Endothelial cell of umbilical vein (primary cell): Measurements from ENCODE around the gene GPR162. TPM values are rescaled to one million over a fixed set of nuclear protein-coding genes. Genes with fewer than 3 reads are reported as not detected.

ENCODE experiments used
- BruUV-seq: library from RNA; stranded (reverse); fragments of 400-500 nt; replicated peaks from 2 replicates; lab custom pipeline; 2021; lab: Mats Ljungman, UMichigan
- CTCF ChIA-PET: fragments of 300-600, 350-600 bp; sonication (Branson Sonifier 250); formaldehyde crosslinking; loops from one replicate; lab custom pipeline; 2021; ENCODE audit warnings: antibody characterized with exemption, inconsistent platforms; lab: Charles Lee
- POLR2A ChIA-PET: fragments of 300-600, 350-600 bp; sonication (Branson Sonifier 250); formaldehyde crosslinking; loops from one replicate; lab custom pipeline; 2021; ENCODE audit warnings: antibody characterized with exemption, inconsistent platforms; lab: Charles Lee
- DNase-seq: peaks from one replicate; pipeline ENCODE4 v3.0.0-alpha.2; 2011; ENCODE audit warnings: low read depth, low spot score
- FAIRE-seq: peaks from 2 replicates; lab custom pipeline; 2011; peaks lifted over from hg19 to GRCh38; lab: Jason Lieb, UNC
- H2AFZ ChIP-seq: 2 replicates; pipeline ENCODE4 v1.6.0; 2012; ENCODE audit warnings: low read depth, low read length, control low read depth, inconsistent platforms
- H3K27ac ChIP-seq: 2 replicates; pipeline ENCODE4 v1.5.1; 2011; ENCODE audit warnings: low read depth, mild to moderate bottlenecking, control low read depth, low read length, moderate library complexity; ENCODE audit not compliant: insufficient read depth
- H3K27me3 ChIP-seq, 2 experiments: 2 replicates each; pipeline versions ENCODE4 v1.6.0 to v1.6.1; 2011; ENCODE audit warnings: low read length in 2 of 2, mixed read lengths in 1 of 2; ENCODE audit not compliant: control insufficient read depth in 2 of 2, insufficient read depth in 2 of 2
- H3K36me3 ChIP-seq, 2 experiments: 2 replicates in 1 of 2; 3 replicates in 1 of 2; pipeline ENCODE4 v1.5.1; 2011; ENCODE audit warnings: low read length in 2 of 2, mild to moderate bottlenecking in 1 of 2, moderate library complexity in 1 of 2; ENCODE audit not compliant: control insufficient read depth in 2 of 2, insufficient read depth in 2 of 2; ENCODE audit errors: extremely low read depth in 1 of 2
- H3K4me1 ChIP-seq: 3 replicates; pipeline ENCODE4 v1.5.1; 2011; ENCODE audit warnings: mild to moderate bottlenecking, low read length; ENCODE audit not compliant: control insufficient read depth, insufficient read depth; ENCODE audit errors: extremely low read depth
- H3K4me2 ChIP-seq: 2 replicates; pipeline ENCODE4 v1.6.1; 2011; ENCODE audit warnings: low read length, control low read depth, mixed read lengths; ENCODE audit not compliant: insufficient read depth
- H3K4me3 ChIP-seq, 3 experiments: fragments of 200-600 bp in 1 of 3; sonication (generic), shearing (Covaris generic) in 1 of 3; replicated peaks in 1 of 3; 2 replicates each; pipeline ENCODE4 v1.5.1; 2011 to 2016; ENCODE audit warnings: control low read depth in 3 of 3, low read length in 3 of 3, mild to moderate bottlenecking in 2 of 3, inconsistent platforms in 1 of 3, low read depth in 1 of 3, moderate library complexity in 1 of 3; ENCODE audit not compliant: insufficient read depth in 1 of 3
- H3K79me2 ChIP-seq: 2 replicates; pipeline ENCODE4 v1.6.0; 2012; ENCODE audit warnings: low read length, inconsistent platforms; ENCODE audit not compliant: control insufficient read depth, insufficient read depth
- H3K9ac ChIP-seq: replicated peaks from 2 replicates; pipeline ENCODE3; 2011; ENCODE audit warnings: low read length, control low read depth; ENCODE audit not compliant: insufficient read depth; ENCODE audit errors: extremely low read depth
- H3K9me1 ChIP-seq: replicated peaks from 3 replicates; pipeline ENCODE4 v1.6.0; 2011; ENCODE audit warnings: mild to moderate bottlenecking, low read length; ENCODE audit not compliant: control insufficient read depth, insufficient read depth; ENCODE audit errors: extremely low read depth
- H3K9me3 ChIP-seq: replicated peaks from 2 replicates; pipeline ENCODE4 v1.5.1; 2012; ENCODE audit warnings: low read length, inconsistent platforms; ENCODE audit not compliant: control insufficient read depth, insufficient read depth
- H4K20me1 ChIP-seq: replicated peaks from 2 replicates; pipeline ENCODE3; 2011; ENCODE audit warnings: mild to moderate bottlenecking, low read length; ENCODE audit not compliant: control insufficient read depth, insufficient read depth; ENCODE audit errors: extremely low read depth
- EZH2 ChIP-seq: IDR thresholded peaks from 2 replicates; pipeline ENCODE4 v1.6.1; 2012; ENCODE audit warnings: borderline replicate concordance, low read depth, mild to moderate bottlenecking, moderate library complexity, low read length, inconsistent platforms; ENCODE audit not compliant: severe bottlenecking
- FOS ChIP-seq: IDR thresholded peaks from 2 replicates; pipeline ENCODE4 v1.6.1; 2011; ENCODE audit warnings: mild to moderate bottlenecking, low read length, moderate library complexity, borderline replicate concordance; ENCODE audit not compliant: insufficient read depth
- GATA2 ChIP-seq: IDR thresholded peaks from 2 replicates; pipeline ENCODE4 v1.7.0; 2011; ENCODE audit warnings: low read depth, mild to moderate bottlenecking, moderate library complexity, mixed read lengths, low read length; ENCODE audit not compliant: insufficient read length, insufficient read depth
- JUN ChIP-seq: IDR thresholded peaks from 2 replicates; pipeline ENCODE4 v1.6.1; 2011; ENCODE audit warnings: borderline replicate concordance, low read depth; ENCODE audit not compliant: insufficient read length, insufficient read depth
- MYC ChIP-seq: IDR thresholded peaks from one replicate; pipeline ENCODE4 v1.6.1; 2011; ENCODE audit warnings: mild to moderate bottlenecking, low read depth, low read length
- POLR2A ChIP-seq: IDR thresholded peaks from 2 replicates; pipeline ENCODE4 v1.6.1; 2012; ENCODE audit warnings: low read depth, mild to moderate bottlenecking, control low read depth, low read length
- POLR2AphosphoS5 ChIP-seq: IDR thresholded peaks from 2 replicates; pipeline ENCODE4 v1.6.1; 2012; ENCODE audit warnings: low read depth, mild to moderate bottlenecking, control low read depth, low read length, moderate library complexity; ENCODE audit not compliant: insufficient read depth
- dilution Hi-C: fragments of 300-500 bp; cut with MboI; formaldehyde crosslinking; loops from one replicate; pipeline ENCODE4 v1.15.0; 2019; ENCODE audit warnings: low sequenced_read_pairs; ENCODE audit not compliant: extremely low pct_ligation_motif_present
- intact Hi-C: fragments of 100-400 bp; cut with micrococcal nuclease; formaldehyde crosslinking; loops from one replicate; pipeline ENCODE4 v1.10.0; 2022
- polyA plus RNA-seq, 4 experiments: library from polyadenylated mRNA; depleted of rRNA in 3 of 4; stranded (reverse) in 3 of 4; unstranded in 1 of 4; fragments of >200 nt; gene quantifications; 2 replicates each; pipeline versions ENCODE4 v1.2.1 to v1.2.3, GENCODE V29; 2011 to 2012; ENCODE audit warnings: missing spikeins in 1 of 4
- total RNA-seq: library from RNA; stranded (reverse); gene quantifications from 2 replicates; pipeline ENCODE4 v1.2.3, GENCODE V29; 2021
- TF ChIP-seq, protein P1 (sequence below): IDR thresholded peaks from 2 replicates; pipeline ENCODE4 v1.6.1; 2011; ENCODE audit not compliant: insufficient read depth, insufficient read length
- TF ChIP-seq, protein P2 (sequence below), 2 donors: IDR thresholded peaks; 1 replicate in 1 of 2; 2 replicates in 1 of 2; pipeline ENCODE4 v1.5.1; 2011; ENCODE audit warnings: low read length in 2 of 2, mild to moderate bottlenecking in 2 of 2, moderate library complexity in 2 of 2, control low read depth in 1 of 2, inconsistent platforms in 1 of 2, low read depth in 1 of 2; ENCODE audit not compliant: insufficient read depth in 1 of 2; ENCODE audit errors: extremely low read depth in 1 of 2

The GPR162 gene
- total and polyA plus RNA-seq, 2 donors (not counting 3 experiments of a cell fraction or from before 2014, with no cell fraction given) = 9.7 to 13.7 TPM

- Histone ChIP-seq H4K20me1 (no peaks in the 10 kb centered on the region), H3K4me2 (no peak overlapping the region), H3K27ac (no peak overlapping the region), H3K36me3 (no peaks in the 10 kb centered on the region), H3K9me3 (no peaks in the 10 kb centered on the region), H3K27me3 (peaks cover 0 to 2% of the 10 kb centered on the region in 2 experiments), H3K9ac (no peak overlapping the region), H3K4me1 (peaks cover 11% of the 10 kb centered on the region), H3K79me2 (no peaks in the 10 kb centered on the region), H3K9me1 (no peaks in the 10 kb centered on the region), H2AFZ (no peak overlapping the region), H3K4me3 (no peak overlapping the region)
- ChIA-PET CTCF (interaction anchor here (1.0 kb wide), 1 partner anchor 64 kb away, joined by 3 read pairs; the partner anchor contains the start of gene MLF2), POLR2A (no interaction called here)
- TF ChIP-seq JUN (no peak), GATA2 (no peak), POLR2AphosphoS5 (no peak), FOS (no peak), POLR2A (no peak), MYC (no peak), EZH2 (no peak)
- TF ChIP-seq, protein P1, sequence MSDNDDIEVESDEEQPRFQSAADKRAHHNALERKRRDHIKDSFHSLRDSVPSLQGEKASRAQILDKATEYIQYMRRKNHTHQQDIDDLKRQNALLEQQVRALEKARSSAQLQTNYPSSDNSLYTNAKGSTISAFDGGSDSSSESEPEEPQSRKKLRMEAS = no peak
- TF ChIP-seq, protein P2, sequence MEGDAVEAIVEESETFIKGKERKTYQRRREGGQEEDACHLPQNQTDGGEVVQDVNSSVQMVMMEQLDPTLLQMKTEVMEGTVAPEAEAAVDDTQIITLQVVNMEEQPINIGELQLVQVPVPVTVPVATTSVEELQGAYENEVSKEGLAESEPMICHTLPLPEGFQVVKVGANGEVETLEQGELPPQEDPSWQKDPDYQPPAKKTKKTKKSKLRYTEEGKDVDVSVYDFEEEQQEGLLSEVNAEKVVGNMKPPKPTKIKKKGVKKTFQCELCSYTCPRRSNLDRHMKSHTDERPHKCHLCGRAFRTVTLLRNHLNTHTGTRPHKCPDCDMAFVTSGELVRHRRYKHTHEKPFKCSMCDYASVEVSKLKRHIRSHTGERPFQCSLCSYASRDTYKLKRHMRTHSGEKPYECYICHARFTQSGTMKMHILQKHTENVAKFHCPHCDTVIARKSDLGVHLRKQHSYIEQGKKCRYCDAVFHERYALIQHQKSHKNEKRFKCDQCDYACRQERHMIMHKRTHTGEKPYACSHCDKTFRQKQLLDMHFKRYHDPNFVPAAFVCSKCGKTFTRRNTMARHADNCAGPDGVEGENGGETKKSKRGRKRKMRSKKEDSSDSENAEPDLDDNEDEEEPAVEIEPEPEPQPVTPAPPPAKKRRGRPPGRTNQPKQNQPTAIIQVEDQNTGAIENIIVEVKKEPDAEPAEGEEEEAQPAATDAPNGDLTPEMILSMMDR (IDR thresholded peaks at IDR 0.05; ENCODE audit: extremely low read depth in 1 of 2, insufficient read depth in 1 of 2, low read depth in 1 of 2, low read length in 2 of 2) = no peak
- no TSS peak for BruUV-seq
- FAIRE-seq (no peak), DNase-seq (no peak)
- dilution Hi-C loops = no loop called here
- intact Hi-C loops = no loop called here
Measured at GRCh38 chr12:6817098-6817497, 4.5 kb upstream of the GPR162 start.
